Mesenchymal stem cell (in vitro differentiated cells and primary cell): ENCODE results near the gene DMBT1.

Experiments used
- DNase-seq: peaks from one replicate; pipeline ENCODE4 v3.0.0-alpha.2; 2013
- H2AFZ ChIP-seq: one replicate; pipeline ENCODE4 v1.6.1; 2013; ENCODE audit warnings: low read depth, mild to moderate bottlenecking, control low read depth, inconsistent platforms, low read length, moderate library complexity
- H2AK5ac ChIP-seq: 2 replicates; pipeline ENCODE4 v1.6.1; 2013; ENCODE audit warnings: low read length, moderate library complexity, mild to moderate bottlenecking, inconsistent platforms; ENCODE audit not compliant: severe bottlenecking
- H2BK120ac ChIP-seq: one replicate; pipeline ENCODE4 v1.6.1; 2013; ENCODE audit warnings: low read depth, mild to moderate bottlenecking, inconsistent platforms, low read length, moderate library complexity
- H2BK12ac ChIP-seq, 2 experiments: one replicate each; pipeline ENCODE4 v1.6.1; 2013; ENCODE audit warnings: inconsistent platforms in 2 of 2, low read length in 2 of 2, mild to moderate bottlenecking in 2 of 2, moderate library complexity in 2 of 2, control low read depth in 1 of 2
- H2BK15ac ChIP-seq: one replicate; pipeline ENCODE4 v1.6.1; 2013; ENCODE audit warnings: mild to moderate bottlenecking, low read depth, inconsistent platforms; ENCODE audit not compliant: poor library complexity, severe bottlenecking
- H2BK5ac ChIP-seq: 2 replicates; pipeline ENCODE4 v1.6.1; 2013; ENCODE audit warnings: low read depth, mild to moderate bottlenecking, low read length, control low read depth, inconsistent platforms; ENCODE audit not compliant: poor library complexity, severe bottlenecking
- H3K14ac ChIP-seq, 2 experiments: one replicate each; pipeline ENCODE4 v1.6.1; 2013; ENCODE audit warnings: inconsistent platforms in 2 of 2, low read length in 2 of 2, control low read depth in 1 of 2, mild to moderate bottlenecking in 1 of 2, moderate library complexity in 1 of 2
- H3K18ac ChIP-seq, 2 experiments: one replicate each; pipeline ENCODE4 v1.6.1; 2013; ENCODE audit warnings: inconsistent platforms in 2 of 2, low read length in 2 of 2, control low read depth in 1 of 2, low read depth in 1 of 2, mild to moderate bottlenecking in 1 of 2
- H3K23ac ChIP-seq, 2 experiments: one replicate each; pipeline ENCODE4 v1.6.1; 2013; ENCODE audit warnings: inconsistent platforms in 2 of 2, low read length in 2 of 2, mild to moderate bottlenecking in 2 of 2, moderate library complexity in 2 of 2, control low read depth in 1 of 2
- H3K27ac ChIP-seq: 2 replicates; pipeline ENCODE4 v1.5.1; 2013; ENCODE audit warnings: mild to moderate bottlenecking, moderate library complexity, low read length, control low read depth, inconsistent platforms; ENCODE audit not compliant: poor library complexity, severe bottlenecking
- H3K27me3 ChIP-seq, 2 experiments: 2 replicates each; pipeline versions ENCODE4 v1.6.1 to v1.7.0; 2013; ENCODE audit warnings: low read length in 2 of 2, mild to moderate bottlenecking in 2 of 2, moderate library complexity in 2 of 2, control low read depth in 1 of 2, inconsistent platforms in 1 of 2; ENCODE audit not compliant: control insufficient read depth in 1 of 2, insufficient read depth in 1 of 2
- H3K36me3 ChIP-seq, 2 experiments: 2 replicates each; pipeline versions ENCODE4 v1.6.1 to v1.7.0; 2013; ENCODE audit warnings: low read length in 2 of 2, control low read depth in 1 of 2, inconsistent platforms in 1 of 2, low read depth in 1 of 2, mild to moderate bottlenecking in 1 of 2; ENCODE audit not compliant: insufficient read depth in 2 of 2, control insufficient read depth in 1 of 2
- H3K4ac ChIP-seq, 2 experiments: one replicate each; pipeline ENCODE4 v1.6.1; 2013; ENCODE audit warnings: inconsistent platforms in 2 of 2, low read length in 2 of 2, mild to moderate bottlenecking in 2 of 2, moderate library complexity in 2 of 2, control low read depth in 1 of 2, low read depth in 1 of 2
- H3K4me1 ChIP-seq: 2 replicates; pipeline ENCODE4 v1.6.1; 2013; ENCODE audit warnings: low read depth, low read length, control low read depth; ENCODE audit not compliant: control insufficient read depth, insufficient read depth
- H3K4me2 ChIP-seq: 2 replicates; pipeline ENCODE4 v1.6.1; 2013; ENCODE audit warnings: low read length, mild to moderate bottlenecking, inconsistent platforms; ENCODE audit not compliant: poor library complexity, severe bottlenecking
- H3K4me3 ChIP-seq, 2 experiments: 2 replicates each; pipeline versions ENCODE4 v1.5.1 to v1.7.0; 2013; ENCODE audit warnings: low read length in 2 of 2, mild to moderate bottlenecking in 2 of 2, control low read depth in 1 of 2, low read depth in 1 of 2; ENCODE audit not compliant: insufficient read depth in 1 of 2
- H3K79me1 ChIP-seq: replicated peaks from 2 replicates; pipeline ENCODE4 v1.6.1; 2013; ENCODE audit warnings: mild to moderate bottlenecking, control low read depth, low read length, inconsistent platforms; ENCODE audit not compliant: poor library complexity, severe bottlenecking
- H3K9ac ChIP-seq: 2 replicates; pipeline ENCODE4 v1.7.0; 2013; ENCODE audit warnings: mild to moderate bottlenecking, low read length, moderate library complexity
- H3K9me3 ChIP-seq: 2 replicates; pipeline ENCODE4 v1.7.0; 2013; ENCODE audit warnings: mild to moderate bottlenecking, low read length; ENCODE audit not compliant: control insufficient read depth
- H4K8ac ChIP-seq: one replicate; pipeline ENCODE4 v1.6.1; 2013; ENCODE audit warnings: inconsistent platforms, mild to moderate bottlenecking, low read length, moderate library complexity
- H4K91ac ChIP-seq: one replicate; pipeline ENCODE4 v1.6.1; 2013; ENCODE audit warnings: mild to moderate bottlenecking, low read length, inconsistent platforms
- WGBS: methylation state at CpG from one replicate; pipeline ENCODE4 v1.1.7; 2013; ENCODE audit warnings: mixed read lengths; 5-methylcytosine and 5-hydroxymethylcytosine counted together

DMBT1 gene

DNA sequence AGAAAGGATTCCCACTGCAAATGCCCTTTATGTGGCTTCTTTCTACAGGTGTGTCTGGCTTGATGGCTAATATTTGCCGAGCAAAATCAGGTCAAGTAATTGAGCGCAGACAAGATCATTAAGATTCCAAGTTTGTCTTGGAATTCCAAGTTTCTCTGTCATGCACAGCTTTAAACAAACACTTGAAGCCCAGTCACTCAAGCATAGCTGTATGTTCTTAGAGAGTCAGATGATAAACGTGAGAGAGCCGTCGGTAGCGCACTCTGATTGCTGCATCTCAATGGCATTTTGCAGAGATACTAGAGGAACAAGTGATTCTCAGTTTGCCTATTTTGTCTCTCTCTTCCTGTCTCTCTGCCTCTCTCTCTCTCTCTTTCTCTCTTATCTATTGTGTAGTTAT is 658 bp downstream of the DMBT1 start:
- no peak overlapping the region for H3K27ac ChIP-seq
- peak; percentile 44 for DNase-seq
- H3K23ac ChIP-seq = no peak overlapping the region
- H3K14ac ChIP-seq = no peak overlapping the region
- H2BK120ac ChIP-seq = no peak overlapping the region
- 26% methylated on average over 6 of the region's 6 CpGs for WGBS
- no peaks in the 10 kb centered on the region for H3K9me3 ChIP-seq
- H2AFZ ChIP-seq = no peak overlapping the region
- no peak overlapping the region for H3K4ac ChIP-seq
- no peak overlapping the region for H3K4me3 ChIP-seq
- no peaks in the 10 kb centered on the region for H3K36me3 ChIP-seq
- no peak overlapping the region for H3K9ac ChIP-seq
- H2BK15ac ChIP-seq = no peak overlapping the region
- peaks cover 2% of the 10 kb centered on the region for H3K4me1 ChIP-seq
- no peak overlapping the region for H4K8ac ChIP-seq
- no peak overlapping the region for H4K91ac ChIP-seq
- H3K27me3 ChIP-seq = peaks cover 50 to 51% of the 10 kb centered on the region in 2 experiments
- H3K79me1 ChIP-seq = no peaks in the 10 kb centered on the region
- no peak overlapping the region for H2BK12ac ChIP-seq
- H3K4me2 ChIP-seq = peak overlapping the region; percentile 31
- H2BK5ac ChIP-seq = no peak overlapping the region
- no peak overlapping the region for H3K18ac ChIP-seq
- no peak overlapping the region for H2AK5ac ChIP-seq

DNA sequence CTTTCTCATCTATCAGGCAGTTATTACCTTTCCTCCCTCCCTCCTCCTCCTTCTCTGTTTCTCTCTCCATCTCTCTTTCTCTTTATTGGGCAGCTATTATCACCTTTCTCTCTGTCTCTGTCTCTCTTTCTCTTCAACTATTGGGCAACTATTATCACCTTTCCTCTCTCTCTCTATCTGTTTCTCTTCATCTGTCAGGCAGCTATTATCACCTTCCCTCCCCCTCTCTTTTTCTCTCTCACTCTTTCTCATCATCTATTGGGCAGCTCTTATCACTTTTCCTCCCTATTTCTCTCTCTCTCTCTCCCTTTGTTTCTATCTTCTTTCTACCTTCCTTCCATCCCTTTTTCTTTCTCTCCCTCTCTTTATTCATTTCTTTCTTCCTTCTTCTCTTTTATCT is 1.2 kb downstream of the DMBT1 start:
- H3K79me1 ChIP-seq = no peaks in the 10 kb centered on the region
- no peak for DNase-seq
- no peak overlapping the region for H3K14ac ChIP-seq
- no peak overlapping the region for H2BK12ac ChIP-seq
- H2BK15ac ChIP-seq = no peak overlapping the region
- H3K4me3 ChIP-seq = no peak overlapping the region
- H3K27ac ChIP-seq = no peak overlapping the region
- no peaks in the 10 kb centered on the region for H3K36me3 ChIP-seq
- H4K8ac ChIP-seq = no peak overlapping the region
- no peak overlapping the region for H3K9ac ChIP-seq
- H3K27me3 ChIP-seq = peaks cover 45 to 46% of the 10 kb centered on the region in 2 experiments
- no peak overlapping the region for H3K4ac ChIP-seq
- H2BK5ac ChIP-seq = no peak overlapping the region
- no peak overlapping the region for H3K18ac ChIP-seq
- no peak overlapping the region for H2AFZ ChIP-seq
- H3K4me2 ChIP-seq = no peak overlapping the region
- H4K91ac ChIP-seq = no peak overlapping the region
- H3K9me3 ChIP-seq = no peaks in the 10 kb centered on the region
- no peak overlapping the region for H2AK5ac ChIP-seq
- no peak overlapping the region for H3K23ac ChIP-seq
- H2BK120ac ChIP-seq = no peak overlapping the region
- H3K4me1 ChIP-seq = peaks cover 2% of the 10 kb centered on the region

- Histone ChIP-seq H3K4me2 (no peak overlapping the region), H3K9me3 (no peaks in the 10 kb centered on the region), H3K4ac (no peak overlapping the region), H3K27ac (no peak overlapping the region), H3K4me1 (peaks cover 2% of the 10 kb centered on the region), H3K14ac (no peak overlapping the region), H2BK120ac (no peak overlapping the region), H3K18ac (no peak overlapping the region), H2BK5ac (no peak overlapping the region), H4K8ac (no peak overlapping the region), H3K9ac (no peak overlapping the region), H2AFZ (no peak overlapping the region), H2AK5ac (no peak overlapping the region), H3K36me3 (no peaks in the 10 kb centered on the region), H3K23ac (no peak overlapping the region), H3K27me3 (peaks cover 33 to 47% of the 10 kb centered on the region in 2 experiments), H3K79me1 (no peaks in the 10 kb centered on the region), H2BK12ac (no peak overlapping the region), H2BK15ac (no peak overlapping the region), H4K91ac (no peak overlapping the region), H3K4me3 (no peak overlapping the region)
- DNase-seq = no peak
Measured at GRCh38 chr10:122564980-122565379, 4.4 kb downstream of the DMBT1 start.

DNA sequence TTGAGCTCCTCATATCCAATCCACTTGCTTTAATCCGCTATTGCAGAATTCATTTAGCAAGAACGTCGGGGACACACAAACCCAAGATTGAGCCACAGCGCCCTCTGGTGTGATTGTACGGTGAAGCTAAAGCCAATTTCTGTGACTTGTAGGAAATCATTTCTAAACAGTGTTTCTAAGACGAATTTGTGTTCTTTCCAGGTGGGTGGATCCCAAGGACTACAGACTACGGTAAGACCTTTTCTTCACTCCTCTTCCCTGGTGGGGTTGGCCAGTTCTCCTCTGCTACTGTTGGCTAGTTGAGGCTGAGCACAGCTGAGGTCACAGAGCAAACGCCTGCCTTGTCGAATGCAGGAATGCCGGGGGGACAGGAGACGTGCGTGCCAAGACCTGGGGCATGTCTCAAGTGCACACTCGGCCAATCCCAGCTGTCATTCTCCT is 5.2 kb downstream of the DMBT1 start:
- no peak overlapping the region for H4K8ac ChIP-seq
- peak overlapping the region; percentile 55 for H2AK5ac ChIP-seq
- peak overlapping the region in 1 of 2 experiments; percentile 78 for H3K4me3 ChIP-seq
- H2BK12ac ChIP-seq = peak overlapping the region in 1 of 2 experiments; percentile 49
- peak overlapping the region; percentile 82 for H3K9ac ChIP-seq
- no peak overlapping the region for H3K4me2 ChIP-seq
- no peak overlapping the region for H3K14ac ChIP-seq
- no peak overlapping the region for H4K91ac ChIP-seq
- H3K27ac ChIP-seq = no peak overlapping the region
- peak overlapping the region in 1 of 2 experiments; percentile 70 for H3K18ac ChIP-seq
- H3K23ac ChIP-seq = no peak overlapping the region
- H3K4ac ChIP-seq = no peak overlapping the region
- no peaks in the 10 kb centered on the region for H3K9me3 ChIP-seq
- no peak overlapping the region for H2BK15ac ChIP-seq
- peaks cover 2% of the 10 kb centered on the region for H3K4me1 ChIP-seq
- H3K36me3 ChIP-seq = no peaks in the 10 kb centered on the region
- peaks cover 32 to 39% of the 10 kb centered on the region in 2 experiments for H3K27me3 ChIP-seq
- no peak overlapping the region for H2BK120ac ChIP-seq
- DNase-seq = peak; percentile 79
- no peaks in the 10 kb centered on the region for H3K79me1 ChIP-seq
- WGBS = 33% methylated on average over 11 of the region's 13 CpGs
- no peak overlapping the region for H2BK5ac ChIP-seq
- no peak overlapping the region for H2AFZ ChIP-seq
